Stimulated activated CD8-positive, alpha-beta memory T cell treated with anti-CD3 and anti-CD28 coated beads, Interleukin-4, amount 100 ng/mL, for 48 hours (primary cell): ENCODE results near the gene MYBPC2.
"Not testable (repeated sequence)": the region's sequence is repeated elsewhere in the genome, so short reads cannot be mapped to it uniquely, and the experiment has no call there.

ENCODE experiments used
- DNase-seq: peaks from one replicate; pipeline ENCODE4 v3.0.0-alpha.2; 2020

MYBPC2 gene

DNA sequence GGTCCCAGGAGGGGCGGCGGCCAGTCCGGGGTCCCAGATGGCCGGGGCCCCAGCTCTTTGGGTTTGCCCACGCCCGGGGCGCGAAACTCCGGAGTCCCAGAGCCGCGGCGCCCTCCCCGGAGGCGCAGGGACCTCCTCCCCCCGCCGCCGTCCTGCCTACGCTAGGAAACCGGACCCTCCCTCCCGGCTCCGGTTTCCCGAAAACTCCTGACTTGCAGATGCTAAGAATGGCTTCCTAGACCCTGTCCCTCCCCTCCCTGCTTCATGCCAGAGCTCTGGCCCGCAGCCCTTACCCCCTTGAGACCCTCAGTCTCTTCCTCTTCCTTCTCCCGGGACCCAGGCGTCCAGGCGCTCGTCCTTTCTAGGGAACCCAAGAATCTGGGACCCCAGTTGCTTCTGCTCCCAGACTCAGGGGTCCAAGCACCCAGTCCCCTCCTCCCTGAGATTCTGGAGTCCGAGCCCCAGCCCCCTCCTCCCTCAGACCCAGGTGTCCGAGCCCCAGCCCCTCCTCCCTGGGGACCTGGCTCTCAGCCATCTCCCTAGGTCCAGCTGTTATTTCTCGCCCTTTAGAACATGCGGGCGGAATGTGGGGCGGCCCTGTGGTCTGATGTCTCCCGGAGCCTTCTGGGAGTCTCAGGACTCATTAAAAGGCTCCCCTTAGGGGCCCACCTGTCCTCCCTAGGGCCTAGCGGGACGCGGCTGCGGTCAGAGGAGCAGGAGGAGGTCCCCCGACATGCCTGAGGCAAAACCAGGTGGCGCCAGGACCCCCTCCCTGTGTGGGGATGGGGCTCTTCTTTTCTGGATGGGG lies at the start of gene MYBPC2:
Gene MYBPC2, plus strand, starts transcription at position 672 of the 808 bp plus-strand sequence. Its CDS starts 62 bp downstream, at position 734.
- no peak for DNase-seq

DNA sequence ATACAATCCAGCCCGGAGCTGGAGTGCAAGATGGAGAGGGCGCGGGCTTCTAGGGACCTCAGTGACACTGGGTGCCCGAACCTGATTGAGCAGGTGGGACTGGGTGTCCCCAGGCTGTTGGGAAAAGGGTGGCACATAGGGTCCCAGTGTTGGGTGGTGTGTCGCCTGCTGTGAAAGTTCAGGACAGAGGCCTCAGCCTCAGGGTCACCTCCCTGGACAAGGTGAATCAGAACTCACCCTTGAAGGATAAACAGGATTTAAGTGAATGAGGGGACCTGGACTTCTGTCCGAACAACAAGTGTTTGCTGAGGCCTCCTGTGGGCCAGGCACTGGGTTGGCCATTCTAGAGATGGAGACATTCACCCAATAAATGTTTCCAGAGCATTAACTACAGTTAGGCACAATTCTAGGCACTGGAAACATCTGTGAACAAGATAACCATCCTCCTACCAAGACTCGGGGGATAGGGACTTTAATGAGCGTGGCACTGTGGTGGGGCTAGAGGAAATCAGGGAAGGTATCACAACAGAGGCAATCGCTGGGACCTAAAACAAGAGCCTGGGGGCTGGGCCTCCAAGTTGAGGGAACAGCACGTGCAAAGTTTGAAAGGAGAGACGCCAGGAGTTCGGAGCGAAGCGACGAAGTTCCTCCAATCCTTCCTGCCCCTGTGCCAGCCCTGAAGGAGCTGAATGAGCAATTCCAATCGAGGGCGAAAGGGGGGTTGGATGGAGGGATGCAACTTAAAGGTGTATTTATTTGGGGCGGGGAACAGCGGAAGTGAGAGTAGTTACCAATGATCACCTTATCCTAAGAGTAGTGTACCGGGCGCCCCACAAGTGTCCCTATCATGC lies 49.5 kb upstream of the MYBPC2 start:
- peak; percentile 25 for DNase-seq

DNA sequence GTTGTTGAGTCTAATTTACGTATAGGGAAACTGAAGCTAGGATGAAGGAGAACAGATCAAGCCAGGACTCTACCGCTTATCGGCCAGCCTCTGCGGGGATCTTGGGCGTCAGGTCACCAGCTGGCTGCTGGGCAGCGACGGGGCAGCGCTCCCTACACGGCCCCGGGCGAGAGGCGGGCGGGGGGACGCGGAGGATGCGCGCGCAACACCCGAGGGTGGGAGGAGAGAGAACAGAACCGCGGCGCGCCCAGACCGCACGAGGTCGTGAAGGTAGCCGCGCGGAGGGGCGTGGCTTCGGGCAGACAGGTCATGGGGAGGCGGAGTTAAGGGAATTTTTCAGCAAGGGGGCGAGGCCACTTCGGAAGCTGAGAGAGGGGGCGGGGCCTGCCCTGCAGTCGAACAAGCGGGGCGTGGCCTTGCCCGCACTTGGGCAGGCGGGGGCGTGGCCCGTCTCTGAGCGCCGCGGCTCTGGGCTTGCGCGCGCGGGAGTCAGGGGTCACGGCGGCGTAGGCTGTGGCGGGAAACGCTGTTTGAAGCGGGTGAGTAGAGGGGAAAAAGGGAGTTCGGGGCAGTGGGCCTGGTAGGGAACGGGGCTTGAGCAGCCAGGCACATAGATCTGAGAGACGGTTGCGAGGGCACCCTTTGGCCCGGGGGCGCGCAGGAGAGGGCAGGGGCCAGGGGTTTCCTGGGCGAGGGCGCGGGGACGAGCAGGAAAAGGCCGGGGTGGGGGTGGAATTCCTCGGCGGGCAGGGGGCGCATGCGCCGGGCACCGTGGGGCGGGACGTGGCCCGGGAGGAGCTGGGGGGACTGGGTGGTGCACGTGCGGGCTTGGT lies 48.6 kb upstream of the MYBPC2 start, which contains the start of gene POLD1:
Gene POLD1, plus strand, starts transcription at position 496 of the 833 bp plus-strand sequence. CDS start 14,505 bp downstream, outside the sequence.
- peak; percentile 99 for DNase-seq

DNA sequence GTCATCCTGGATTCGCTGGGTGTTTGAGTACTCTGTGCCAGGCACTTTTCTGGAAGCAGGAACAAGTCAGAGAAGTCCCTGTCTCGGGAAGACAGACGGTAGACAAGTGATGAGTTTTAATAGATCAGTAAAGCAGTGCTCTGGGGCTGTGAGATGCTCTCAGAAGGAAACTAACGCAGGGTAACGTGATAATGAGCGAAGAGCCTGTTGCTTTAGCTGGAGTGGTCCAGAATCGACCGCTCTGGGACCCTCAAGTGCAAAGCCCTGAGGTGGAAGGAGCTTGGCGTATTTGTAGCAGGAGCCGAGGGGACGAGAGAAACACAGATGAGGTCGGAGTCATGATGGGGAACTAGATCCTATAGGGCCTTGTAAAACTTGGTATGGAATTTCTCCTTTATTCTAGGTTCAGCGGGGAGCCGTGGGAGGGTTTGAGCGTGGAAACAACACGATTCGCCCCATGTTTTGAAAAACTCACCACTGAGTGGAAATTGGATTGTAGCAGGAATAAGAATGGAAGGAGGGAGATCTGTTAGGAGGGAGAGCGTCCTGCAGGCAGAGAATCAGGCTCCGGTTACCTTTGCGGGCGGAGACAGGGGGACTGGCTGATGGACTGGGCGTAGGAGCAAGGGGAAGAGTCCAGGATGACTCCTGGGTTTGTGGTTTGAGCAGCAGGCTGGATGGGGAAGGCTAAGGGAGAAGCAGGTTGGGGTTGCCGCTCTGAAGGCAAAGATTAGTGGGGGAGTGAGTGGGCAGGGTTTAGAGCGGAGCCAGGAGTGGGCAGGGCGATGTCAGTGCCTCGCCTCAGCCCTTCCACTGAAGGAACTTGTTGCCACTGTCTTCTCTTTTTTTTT lies 47.8 kb upstream of the MYBPC2 start:
- no peak for DNase-seq

DNA sequence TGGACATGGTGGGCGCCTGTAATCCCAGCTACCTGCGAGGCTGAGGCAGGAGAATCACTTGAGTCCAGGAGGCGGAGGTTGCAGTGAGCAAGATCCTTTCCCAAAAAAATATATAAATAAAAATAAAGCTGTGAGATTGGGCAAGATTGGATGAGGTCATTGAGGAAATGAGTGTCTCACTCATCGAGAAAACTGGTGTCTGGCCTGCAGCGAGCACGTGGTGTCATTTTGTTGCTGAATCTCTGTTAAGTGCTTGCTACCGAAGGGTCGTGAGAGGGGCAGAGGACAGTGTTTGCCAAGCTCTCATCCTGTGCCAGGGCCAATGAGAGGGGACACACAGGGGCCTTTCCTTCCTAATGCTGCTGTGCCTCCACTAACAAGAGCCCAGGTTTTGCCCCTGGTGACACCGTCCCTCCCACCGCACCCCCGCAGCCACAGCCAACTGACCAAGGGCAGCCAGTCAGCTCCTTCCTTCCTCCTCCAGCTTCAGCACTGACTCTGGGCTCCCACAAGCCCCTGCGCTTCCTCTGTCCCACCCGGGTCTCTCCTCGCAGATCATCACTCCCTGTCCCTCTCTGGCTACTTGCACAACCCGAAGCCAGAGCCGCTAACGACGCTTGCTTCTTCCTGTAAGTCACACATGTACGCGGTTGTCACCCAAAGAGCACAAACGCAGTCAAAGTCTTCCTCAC lies 45.4 kb upstream of the MYBPC2 start:
- no peak for DNase-seq

DNA sequence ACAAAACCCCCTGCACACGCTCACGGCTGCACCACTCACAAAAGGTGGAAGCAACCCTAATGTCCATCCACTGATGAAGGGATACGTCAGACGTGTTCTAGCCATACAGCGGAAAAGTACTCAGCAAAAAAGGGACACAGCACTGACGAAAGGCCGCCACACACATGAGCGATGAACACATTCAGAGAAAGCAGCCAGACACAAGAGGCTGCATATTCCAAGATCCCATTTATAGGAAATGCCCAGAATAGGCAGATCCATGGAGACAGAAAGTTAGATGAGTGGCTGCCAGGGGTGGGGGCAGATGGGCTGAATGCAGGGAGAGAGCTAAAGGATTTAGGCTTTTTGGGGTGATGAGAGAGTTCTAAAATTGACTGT lies 44.8 kb upstream of the MYBPC2 start:
- no peak for DNase-seq

DNA sequence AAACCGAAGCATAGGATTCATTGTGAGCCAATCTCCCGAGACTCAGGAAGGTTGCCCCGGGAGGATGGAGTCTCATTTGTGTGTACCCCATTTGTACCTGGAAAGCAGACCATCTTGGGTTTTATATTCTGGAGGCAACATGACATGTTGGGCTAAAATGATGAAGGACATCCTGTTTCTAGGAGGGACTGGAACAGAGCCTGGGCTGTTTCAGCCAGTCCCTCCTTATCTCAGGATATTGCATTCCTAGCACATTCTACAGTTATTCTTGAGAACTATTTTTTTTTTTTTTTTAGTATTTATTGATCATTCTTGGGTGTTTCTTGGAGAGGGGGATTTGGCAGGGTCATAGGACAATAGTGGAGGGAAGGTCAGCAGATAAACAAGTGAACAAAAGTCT lies 42.4 kb upstream of the MYBPC2 start:
- DNase-seq = not testable (repeated sequence)

DNA sequence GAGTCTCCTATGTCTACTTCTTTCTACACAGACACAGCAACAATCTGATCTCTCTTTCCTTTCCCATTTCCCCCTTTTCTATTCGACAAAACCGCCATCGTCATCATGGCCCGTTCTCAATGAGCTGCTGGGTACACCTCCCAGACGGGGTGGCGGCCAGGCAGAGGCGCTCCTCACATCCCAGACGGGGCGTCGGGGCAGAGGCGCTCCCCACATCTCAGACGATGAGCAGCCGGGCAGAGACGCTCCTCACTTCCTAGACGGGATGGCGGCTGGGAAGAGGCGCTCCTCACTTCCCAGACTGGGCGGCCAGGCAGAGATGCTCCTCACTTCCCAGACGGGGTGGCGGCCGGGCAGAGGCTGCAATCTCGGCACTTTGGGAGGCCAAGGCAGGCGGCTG lies 41.7 kb upstream of the MYBPC2 start:
- not testable (repeated sequence) for DNase-seq

DNA sequence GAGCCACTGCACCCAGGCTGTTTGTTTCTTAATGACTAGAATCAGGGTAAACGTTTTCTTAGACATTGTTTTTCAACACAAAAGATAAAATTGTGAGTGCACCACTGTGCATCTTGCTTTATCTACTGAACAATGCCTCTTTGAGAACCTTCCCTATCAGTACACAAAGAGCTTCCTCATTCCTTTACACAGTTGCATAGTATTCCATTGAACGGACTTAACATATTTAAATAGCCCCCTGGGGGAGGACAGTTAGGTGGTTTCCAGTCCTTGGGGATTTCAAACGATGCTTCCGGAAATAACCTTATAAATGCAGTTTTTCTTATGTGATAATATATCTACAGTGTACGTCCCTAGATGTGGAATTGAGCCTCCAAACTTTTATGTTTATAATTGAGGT lies 39.9 kb upstream of the MYBPC2 start:
- no peak for DNase-seq

DNA sequence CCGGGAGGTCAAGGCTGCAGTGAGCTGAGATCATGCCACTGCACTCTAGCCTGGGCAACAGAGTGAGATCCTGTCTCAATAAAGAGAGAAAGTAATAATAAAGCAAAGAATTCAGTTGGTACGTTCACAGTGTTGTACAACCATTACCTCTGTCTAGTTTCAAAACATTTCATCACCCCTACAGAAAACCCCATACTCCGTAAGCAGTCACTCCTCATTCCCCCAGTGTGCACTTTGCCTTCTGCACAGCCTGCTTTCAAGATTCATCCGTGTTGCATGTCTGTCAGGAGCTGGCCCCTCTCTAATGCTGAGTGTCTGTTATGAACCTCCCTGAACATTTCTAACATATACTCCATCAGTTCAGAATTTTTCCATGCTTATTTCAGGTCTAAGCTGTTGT lies 39.1 kb upstream of the MYBPC2 start:
- no peak for DNase-seq

DNA sequence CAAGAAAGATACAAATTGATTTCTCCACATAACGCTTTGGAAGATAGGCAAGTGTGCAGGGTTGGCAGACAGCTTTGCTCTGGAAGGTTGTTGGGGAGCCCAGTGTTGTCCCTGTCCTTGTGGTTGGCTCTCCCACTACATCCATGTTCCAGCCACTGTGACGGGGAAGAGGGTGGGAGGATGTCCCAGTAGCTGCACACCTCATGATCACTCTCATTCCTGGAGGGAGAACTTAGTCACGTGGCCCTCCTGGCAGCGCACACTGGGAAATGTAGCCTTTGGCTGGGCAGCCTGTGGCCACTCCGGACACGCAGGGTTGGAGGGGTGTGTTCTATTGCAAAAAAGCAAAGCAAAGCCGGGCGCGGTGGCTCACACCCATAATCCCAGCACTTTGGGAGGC lies 38.7 kb upstream of the MYBPC2 start:
- no peak for DNase-seq

DNA sequence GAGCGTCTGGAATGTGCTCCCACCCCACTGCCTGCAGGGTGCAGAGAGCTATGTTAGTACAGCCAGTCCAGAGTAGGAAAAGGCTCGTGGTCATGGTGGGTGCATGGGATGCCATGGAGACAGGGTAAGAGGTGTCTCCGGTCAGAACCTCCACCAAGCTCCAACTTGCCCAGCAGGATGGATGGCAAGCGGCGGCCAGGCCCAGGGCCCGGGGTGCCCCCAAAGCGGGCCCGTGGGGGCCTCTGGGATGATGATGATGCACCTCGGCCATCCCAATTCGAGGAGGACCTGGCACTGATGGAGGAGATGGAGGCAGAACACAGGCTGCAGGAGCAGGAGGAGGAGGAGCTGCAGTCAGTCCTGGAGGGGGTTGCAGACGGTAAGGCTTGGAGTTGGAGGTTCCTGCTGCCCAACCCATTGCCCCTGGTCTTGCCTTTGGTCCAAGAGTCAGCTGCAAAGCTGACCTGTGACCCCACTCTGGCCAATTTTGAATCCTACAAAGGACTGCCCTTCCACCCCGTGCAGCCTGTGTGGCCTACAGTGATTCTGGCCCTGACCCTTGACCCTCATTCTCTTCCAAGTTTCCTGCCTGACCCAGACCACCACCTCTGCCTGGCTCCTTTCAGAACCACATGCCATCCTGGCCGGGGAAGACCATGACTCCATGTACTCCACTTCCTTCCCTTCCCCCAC lies 33.9 kb upstream of the MYBPC2 start:
- DNase-seq = no peak

DNA sequence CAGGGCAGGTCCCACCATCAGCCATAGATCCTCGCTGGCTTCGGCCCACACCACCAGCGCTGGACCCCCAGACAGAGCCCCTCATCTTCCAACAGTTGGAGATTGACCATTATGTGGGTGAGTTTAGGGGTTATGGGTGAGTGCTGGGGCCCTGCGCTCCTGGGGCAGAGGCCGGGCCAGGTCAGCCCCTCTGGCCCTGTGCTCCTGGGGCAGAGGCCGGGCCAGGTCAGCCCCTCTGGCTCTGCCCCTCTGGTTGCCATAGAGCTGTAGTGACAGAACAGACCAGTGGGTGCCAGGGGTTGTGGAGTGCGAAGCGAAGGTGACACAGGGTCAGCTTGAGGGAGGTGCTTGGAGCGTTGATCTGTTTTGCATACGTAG lies 33.3 kb upstream of the MYBPC2 start:
- DNase-seq = no peak

DNA sequence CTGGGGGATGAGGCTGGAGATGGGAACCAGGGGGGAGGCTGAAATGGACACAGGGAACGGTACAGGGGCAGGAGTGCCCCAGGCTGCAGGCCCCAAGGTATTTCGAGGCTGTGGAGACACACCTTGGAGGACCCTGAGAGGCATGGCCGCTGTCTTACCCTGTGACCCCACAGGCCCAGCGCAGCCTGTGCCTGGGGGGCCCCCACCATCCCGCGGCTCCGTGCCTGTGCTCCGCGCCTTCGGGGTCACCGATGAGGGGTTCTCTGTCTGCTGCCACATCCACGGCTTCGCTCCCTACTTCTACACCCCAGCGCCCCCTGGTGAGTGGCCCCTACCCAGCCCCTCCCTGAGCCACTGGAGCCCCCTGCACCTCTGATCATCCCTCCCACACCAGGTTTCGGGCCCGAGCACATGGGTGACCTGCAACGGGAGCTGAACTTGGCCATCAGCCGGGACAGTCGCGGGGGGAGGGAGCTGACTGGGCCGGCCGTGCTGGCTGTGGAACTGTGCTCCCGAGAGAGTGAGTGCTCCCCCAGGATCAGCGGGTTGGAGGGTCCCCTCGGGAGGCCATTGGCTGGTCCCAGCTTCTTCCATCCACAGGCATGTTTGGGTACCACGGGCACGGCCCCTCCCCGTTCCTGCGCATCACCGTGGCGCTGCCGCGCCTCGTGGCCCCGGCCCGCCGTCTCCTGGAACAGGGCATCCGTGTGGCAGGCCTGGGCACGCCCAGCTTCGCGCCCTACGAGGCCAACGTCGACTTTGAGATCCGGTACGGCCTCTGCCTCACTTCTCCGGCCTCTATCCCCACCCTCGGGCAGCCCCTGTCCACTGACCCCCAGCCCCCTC lies 30.9 kb upstream of the MYBPC2 start:
- no peak for DNase-seq

DNA sequence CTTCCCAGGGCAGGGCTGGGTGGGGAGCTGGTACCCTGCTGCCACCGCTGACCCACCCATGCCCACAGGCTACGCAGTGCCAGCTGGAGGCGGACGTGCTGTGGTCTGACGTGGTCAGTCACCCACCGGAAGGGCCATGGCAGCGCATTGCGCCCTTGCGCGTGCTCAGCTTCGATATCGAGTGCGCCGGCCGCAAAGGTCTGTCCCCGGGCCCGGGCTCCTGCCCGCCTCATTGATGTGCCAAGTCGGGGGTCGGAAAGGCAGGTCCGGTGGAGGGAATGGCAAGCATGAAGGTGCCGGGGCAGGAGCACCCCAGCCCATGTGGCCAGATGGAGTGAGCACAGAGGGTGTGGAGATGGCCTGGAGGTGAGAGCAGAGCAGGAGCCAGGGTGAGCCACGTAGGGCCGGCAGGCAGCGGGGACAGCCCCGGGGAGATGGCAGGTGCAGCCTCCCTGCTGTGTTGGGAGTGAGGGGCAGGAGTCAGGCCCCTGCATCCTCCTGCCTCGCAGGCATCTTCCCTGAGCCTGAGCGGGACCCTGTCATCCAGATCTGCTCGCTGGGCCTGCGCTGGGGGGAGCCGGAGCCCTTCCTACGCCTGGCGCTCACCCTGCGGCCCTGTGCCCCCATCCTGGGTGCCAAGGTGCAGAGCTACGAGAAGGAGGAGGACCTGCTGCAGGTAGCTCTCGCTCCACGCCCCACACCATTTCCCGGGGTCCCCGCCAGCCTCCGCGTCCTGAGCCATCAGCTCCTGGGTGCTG lies 30.0 kb upstream of the MYBPC2 start:
- DNase-seq = no peak

DNA sequence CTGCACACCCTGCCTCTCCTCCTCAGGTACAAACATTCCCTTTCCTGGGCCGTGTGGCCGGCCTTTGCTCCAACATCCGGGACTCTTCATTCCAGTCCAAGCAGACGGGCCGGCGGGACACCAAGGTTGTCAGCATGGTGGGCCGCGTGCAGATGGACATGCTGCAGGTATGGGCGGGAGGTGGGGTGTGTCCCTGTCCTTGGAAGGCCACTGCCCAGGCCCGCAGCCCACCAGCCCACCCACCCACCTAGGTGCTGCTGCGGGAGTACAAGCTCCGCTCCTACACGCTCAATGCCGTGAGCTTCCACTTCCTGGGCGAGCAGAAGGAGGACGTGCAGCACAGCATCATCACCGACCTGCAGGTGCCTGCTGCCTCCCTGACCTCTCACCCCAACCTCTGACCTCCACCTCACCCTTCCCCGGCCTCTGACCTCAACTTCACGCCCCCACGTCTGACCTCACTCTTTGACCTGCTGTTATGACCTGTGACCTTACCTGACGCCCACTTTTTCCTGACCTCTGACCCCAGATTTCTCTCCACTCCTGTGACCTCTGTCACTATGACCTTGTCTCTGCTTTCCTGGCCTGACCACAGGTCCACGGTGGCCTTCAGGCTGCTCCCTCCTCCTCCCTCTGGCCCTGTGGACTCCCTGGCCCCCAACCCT lies 26.4 kb upstream of the MYBPC2 start:
- no peak for DNase-seq

DNA sequence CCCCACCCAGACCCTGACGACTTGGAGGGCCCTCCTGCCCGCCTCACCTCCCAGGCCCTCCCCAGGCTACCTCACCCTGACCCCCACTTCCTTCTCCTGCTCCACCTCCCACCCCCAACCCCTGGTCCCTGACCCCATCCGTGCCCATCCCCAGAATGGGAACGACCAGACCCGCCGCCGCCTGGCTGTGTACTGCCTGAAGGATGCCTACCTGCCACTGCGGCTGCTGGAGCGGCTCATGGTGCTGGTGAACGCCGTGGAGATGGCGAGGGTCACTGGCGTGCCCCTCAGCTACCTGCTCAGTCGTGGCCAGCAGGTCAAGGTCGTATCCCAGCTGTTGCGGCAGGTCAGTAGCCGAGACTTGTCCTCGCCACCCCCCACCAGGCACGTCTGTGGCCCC lies 25.9 kb upstream of the MYBPC2 start:
- no peak for DNase-seq

DNA sequence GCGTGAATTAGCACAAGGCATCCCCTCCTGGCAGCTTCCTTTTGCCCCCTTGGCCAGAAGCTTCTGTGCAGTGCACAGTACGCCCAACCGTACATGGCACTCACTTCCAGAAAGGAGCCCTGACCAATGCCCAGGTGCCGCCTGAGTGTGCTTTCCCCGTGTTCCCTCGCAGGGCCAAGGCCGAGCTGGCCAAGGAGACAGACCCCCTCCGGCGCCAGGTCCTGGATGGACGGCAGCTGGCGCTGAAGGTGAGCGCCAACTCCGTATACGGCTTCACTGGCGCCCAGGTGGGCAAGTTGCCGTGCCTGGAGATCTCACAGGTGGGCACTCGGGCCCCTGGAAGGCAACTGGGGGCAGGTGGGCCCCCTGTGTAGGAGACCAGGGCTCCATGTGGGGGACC lies 23.3 kb upstream of the MYBPC2 start:
- DNase-seq = no peak

DNA sequence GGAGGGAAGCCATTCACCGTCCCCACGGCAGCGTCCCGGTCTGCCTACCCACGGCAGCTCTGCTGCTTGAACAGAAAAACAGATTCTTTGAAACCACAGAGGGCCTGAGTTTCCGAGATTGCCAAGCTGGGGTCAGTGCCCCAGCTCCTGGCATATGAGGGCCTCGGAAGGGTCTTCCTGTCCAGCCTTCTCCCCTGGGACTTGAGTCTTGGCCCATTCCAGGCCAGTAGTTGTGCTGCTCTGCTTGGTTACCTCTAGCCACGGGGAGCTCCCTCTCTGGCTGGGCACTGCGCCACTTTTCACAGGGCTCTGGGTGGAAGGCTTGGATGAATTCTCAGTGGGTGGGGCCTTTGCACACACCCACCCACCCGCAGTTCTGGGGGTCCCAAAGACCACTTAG lies 22.6 kb upstream of the MYBPC2 start:
- no peak for DNase-seq
